HG03571 (cell line): ENCODE results near the gene PARP11.

Source experiments
- ATAC-seq: cut with Tn5 transposase; IDR thresholded peaks from one replicate; pipeline ENCODE4 v1.9.1; 2021; ENCODE audit not compliant: unreplicated experiment

Gene PARP11

DNA sequence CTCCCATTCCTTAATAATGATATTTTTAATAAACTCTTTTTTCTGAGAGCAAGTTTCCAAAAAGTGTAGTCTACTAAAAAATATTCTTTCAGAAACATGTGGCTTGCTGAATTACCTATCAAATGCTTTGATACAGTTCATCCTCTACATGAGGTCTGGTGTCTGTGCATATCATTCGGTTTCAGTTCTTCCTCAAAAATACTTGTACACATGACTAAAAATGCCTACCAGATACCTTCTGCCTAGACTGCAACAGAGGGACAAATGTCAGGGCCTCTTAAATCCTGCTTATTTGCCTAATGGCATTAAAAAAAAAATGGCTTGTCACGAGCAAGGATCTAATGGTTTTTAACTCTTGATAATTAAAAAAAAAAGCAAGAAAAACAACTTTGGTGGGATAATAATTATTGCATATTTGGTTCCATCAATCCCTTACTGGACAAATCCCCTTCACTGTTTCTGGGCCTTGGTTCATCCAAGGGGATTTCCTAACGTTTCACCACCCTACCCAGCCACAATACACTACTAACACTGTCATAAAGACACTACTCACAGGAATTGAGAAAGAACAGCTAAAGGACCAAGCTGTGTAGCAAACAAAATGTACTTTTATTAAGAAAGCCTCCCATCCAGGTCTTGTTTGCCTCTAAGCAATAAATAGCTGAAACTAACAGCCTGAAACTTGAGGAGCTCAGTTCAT, 45.7 kb downstream of the PARP11 start:
- ATAC-seq = no peak

DNA sequence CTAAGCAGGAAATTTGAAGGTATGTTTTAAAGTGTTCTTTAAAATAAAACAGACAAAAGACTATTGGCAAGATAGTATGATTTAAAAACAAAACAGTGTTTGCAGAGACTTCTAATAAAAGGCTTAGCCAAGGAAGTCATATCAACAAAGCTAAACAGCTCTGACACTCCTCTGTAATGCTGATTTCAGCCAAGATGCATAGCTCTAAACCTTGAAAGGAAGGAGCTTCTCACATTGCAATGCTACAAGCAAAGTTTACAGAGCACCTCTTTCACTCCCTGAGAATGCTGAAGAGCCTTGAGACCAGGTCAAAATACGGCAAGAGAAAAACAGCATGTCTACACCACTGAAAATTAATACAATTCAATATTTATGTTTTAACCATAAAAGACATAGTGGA, 51.8 kb downstream of the PARP11 start:
- no peak for ATAC-seq

DNA sequence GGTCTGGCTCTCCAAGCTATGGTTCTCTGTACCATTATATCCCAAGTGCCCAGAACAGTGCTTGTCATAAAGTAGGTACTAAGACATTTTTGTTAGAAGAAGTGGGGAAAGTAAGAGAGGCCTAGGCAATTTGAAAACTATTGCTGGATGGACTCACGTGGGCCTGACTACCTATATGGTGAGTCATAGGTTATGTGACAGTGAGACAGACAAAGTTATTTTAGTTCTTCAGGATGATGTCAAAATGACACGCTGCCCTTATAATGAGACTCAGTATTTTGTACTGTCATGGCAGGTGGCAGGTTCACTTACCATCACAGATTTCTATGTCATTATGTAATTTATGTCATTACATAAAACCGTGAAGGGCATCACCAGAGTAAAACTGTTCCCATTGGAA, 53.1 kb downstream of the PARP11 start:
- ATAC-seq = no peak

DNA sequence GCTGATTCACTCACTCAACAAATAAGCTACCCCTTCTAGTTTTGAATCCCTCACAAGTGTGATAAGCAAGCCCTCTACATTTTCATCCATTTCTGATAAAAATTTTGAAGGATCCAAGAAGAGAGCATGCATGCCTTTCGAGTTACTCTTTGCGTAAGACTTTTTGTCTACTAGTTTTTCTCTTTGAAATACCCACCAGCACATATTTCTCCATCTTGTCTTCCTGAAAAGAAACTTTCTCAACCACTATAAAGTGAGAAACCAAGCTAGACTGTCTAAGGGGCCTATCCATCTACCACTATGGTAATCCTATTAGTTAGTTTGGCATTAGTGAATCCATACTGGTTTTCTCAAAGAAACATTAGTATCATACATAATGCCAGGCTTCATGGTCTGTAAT, 56.9 kb downstream of the PARP11 start:
- no peak for ATAC-seq

DNA sequence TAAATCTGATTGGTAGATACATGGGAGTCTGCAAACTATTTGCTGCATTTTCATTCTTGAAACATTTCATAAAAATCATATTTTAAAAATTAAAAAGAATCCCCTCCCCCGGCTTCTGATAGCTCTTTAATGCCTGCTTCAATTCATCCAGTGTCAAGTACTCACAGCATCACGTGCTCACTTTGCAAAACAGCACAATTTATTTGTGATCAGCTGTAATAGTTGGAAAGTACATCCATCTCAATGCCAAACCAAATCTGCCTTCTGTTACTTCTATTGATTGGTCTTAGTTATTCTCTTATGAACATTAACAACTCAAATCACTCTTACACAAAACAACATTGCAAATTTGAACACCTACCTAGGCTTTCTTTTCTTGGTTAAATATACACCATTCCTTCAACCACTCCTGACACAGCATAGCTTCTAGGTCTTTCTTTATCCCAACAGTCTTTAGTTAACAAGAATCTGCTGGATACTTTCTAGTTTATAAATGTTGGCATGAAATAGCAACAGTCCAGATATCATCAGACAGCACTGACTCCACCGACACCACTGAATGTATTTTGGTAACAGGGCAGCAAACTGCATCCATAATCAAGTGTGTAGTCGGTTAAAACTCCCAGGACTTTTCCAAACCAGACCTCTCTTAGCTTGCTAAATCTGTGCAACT, 58.0 kb downstream of the PARP11 start:
- no peak for ATAC-seq

DNA sequence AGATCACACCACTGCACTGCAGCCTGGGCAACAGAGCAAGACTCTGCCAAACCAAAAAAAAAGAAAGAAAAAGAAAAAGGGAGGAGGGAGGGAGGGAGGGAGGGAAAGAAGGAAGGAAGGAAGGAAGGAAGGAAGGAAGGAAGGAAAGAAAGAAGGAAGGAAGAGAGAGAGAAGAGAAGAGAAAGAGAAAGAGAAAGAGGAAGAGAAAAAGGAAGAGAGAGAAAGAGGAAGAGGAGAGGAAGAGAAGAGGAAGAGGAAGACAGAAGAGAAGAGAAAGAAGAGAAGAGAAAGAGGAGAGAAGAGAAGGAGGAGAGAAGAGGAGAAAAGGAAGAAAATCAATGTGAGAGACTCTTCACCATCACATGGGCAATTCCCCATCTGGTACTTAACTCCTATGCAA, 62.7 kb downstream of the PARP11 start:
- ATAC-seq = no peak

DNA sequence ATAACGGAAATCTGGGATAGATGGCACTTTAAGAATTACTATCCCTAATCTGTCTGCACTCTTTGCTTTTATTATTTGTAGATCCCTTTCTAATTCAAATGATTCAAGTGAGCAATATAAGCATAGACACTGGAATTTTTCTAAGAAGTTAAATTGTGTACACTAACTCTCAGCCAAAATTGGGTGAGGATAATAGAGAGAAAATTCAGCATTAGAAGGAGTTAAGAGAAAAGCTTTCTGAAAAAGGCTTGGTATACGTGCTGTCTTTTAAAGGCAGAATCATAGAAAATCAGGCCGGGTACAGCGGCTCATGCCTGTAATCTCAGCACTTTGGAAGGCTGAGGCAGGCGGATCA, 63.2 kb downstream of the PARP11 start:
- ATAC-seq = no peak

DNA sequence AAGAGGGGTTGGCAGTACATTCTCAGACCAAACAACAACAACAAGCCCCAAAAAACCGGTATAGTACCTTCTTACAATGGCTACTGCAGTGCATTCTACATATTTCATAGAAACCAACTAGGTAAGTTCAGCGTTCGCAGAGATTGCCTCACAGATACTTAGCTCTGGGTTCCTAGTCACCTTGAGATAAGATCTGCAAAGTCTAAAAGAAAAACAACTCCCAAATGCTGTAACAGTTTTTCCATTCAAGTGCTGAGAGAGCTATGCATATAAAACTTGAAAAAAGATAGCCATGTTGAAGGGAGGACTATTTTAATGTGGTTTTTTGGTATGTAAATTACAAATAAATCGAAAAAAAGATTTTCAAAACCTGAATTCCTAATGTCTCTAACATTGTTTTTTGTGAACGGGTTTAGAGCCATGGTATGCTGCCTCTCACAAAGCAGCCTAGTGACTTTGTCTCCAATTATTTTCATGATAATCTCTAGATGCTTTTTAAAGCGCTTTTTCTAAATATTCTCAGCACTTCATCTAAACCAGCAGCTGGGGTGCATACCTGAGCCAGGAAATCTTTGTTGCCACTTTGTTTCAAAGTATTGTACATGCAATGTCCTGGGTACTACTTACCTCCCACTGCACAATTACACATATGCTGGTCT, 63.7 kb downstream of the PARP11 start:
- ATAC-seq = no peak

DNA sequence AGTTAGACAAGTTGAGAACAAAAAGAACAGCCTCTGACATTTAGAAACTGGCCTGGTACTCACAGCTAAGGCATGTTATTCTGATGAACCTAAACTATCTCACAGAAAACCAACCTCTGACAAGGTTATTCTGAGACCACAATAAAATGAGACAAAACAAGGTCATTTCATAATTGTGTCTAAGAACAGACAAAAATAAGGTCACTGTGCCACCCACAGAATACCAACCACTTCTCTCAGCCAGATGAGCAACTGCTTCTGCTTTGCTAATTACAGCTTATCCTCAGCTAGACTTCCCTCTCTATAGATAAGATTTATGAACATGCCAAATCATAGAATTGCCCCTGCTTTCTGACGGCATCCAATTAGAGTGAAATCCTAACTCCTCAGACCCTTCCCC, 68.1 kb downstream of the PARP11 start:
- no peak for ATAC-seq

DNA sequence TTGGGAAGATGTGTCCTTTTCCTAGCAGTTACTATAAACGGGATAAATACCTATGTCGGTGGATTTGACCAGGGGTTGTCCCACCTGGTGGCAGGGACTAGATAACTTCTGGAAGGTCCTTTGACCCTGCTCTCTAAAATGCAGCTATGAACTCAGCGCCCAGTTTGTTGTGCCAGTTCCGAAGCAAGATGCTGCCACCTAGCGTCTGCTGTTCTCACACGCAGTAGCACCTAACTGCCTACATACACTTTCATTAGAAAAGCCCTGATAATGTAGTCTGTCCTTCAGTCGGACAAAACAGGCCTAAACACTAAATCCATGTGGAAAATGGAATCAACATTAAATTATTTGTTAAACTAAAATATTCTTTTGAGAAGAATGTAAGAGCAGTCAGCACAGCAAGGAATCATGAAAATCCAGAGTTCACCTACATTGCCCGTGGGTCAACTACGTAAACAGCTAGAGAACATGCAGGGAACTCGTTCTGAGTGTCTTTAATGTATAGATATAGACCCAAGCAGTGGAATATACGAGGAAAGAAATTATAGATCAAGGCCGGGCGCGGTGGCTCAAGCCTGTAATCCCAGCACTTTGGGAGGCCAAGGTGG, 69.2 kb downstream of the PARP11 start:
- ATAC-seq = no peak

DNA sequence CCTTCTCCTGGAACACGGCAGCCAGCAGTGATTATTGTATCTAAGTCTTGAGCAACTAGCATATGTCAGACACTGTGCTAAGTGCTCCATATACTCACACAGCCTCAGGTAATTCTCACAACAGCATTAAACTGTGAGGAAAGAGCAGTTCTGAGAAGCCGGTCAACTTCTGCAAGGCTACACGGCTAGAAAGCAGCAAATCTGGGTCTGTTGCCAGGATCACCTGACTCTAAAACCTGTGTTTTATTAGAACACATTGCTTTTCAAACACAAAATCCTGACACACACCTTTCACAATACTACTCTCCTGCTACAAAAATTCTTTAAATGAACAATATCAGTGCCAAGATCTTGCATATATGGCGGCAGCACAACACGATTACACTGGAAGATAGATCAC, 70.5 kb downstream of the PARP11 start:
- no peak for ATAC-seq

DNA sequence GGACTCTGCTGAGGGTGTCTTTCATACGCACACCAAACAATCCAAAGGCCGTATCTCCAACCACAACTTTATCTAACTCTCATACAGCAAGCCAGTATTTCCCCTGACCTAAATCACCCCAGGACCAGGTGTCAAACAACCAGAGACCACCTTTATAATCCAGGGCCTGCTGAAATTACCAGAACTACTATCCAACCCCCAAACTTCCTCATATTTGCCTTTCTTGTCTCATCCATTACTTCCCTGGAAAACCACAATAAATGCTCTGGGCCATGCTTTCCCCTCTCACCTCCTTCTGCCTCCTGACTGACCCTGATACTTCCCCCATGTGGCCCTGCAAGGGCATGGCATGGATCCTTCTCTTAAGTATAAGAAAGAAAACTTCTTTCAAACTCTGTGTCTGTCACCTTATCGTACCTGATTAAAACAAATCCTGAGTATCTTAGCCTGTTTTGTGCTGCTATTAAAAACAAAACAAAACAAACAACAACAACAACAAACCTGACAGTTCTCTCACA, 75.6 kb downstream of the PARP11 start:
- ATAC-seq = no peak

DNA sequence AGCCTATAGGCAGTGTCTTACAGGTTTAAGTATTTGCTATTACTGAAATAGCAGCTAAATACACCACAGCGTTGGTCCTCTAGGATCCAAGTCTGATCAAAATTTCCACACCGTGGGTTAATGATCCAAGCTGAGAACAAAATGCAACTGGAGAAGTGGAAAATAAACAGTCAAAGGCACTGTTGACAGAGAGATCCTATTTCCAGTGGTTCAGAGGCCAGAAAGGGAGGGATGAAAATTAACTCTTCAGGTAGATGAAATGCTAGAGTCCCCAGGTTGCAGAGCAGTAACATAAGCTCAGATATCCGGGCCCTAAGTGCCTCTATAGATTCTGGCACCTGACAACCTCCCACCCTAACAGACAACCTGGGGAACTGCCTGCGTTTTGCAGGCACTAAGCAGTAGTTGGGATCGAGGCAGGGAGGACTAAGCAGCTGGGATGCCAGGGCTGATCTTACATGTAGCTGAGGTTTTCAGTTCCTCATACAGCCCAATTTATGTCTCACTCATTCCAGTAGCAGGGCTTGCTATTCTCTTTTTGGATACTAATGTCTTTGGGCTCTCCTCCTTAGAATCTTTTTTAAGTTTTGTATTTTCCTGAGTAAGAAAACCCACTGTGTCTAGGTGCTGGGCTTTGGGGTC, 77.6 kb downstream of the PARP11 start:
- no peak for ATAC-seq

DNA sequence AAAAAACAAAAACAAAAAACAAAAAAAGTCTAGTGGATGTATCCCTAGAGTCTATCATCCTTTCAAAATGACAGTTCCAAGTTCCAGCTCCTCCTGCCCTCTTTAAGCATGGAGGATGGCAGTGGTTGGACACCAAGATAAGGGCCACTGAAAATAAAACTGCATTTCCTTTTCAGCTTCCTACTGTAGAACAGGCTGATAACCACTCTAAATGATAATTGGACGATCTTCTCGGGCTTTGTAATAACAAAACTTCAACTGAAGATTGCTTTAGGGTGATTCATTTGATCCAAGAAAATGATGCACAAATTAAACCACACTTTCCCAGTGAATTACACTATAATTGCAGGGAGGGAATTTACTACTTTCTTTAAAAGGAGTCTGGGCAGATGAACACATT, 78.1 kb downstream of the PARP11 start:
- ATAC-seq = no peak

DNA sequence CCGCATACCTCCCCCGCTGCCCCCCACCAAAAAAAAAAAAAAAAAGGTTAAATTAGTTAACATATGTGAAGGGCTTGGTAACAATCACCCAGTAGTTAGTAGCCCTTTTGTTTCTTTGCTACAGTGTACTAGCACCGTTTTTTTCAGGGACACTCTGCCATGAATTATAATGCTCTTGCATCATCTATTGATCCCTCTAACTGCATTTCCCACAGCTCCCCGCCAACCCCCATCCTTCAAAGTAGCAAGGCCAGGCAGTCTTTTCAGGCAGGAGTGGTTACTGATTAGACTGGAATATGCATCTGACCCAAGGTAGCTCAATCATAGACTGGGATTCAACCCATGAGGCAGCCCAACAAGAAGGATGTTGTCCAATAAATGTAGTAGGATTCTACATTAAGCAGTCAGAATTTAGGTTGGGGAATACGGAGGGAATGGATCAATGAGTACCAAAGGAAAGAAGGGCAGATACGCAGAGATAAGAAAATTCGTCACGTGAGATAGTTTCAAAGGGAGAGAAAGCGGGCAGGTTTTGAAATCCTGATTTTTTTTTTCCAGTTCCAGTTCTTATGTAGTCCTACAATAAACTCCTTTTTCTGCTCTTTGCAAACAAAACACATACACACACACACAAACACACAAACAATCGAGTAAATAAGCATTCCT, 80.4 kb downstream of the PARP11 start:
- no peak for ATAC-seq

DNA sequence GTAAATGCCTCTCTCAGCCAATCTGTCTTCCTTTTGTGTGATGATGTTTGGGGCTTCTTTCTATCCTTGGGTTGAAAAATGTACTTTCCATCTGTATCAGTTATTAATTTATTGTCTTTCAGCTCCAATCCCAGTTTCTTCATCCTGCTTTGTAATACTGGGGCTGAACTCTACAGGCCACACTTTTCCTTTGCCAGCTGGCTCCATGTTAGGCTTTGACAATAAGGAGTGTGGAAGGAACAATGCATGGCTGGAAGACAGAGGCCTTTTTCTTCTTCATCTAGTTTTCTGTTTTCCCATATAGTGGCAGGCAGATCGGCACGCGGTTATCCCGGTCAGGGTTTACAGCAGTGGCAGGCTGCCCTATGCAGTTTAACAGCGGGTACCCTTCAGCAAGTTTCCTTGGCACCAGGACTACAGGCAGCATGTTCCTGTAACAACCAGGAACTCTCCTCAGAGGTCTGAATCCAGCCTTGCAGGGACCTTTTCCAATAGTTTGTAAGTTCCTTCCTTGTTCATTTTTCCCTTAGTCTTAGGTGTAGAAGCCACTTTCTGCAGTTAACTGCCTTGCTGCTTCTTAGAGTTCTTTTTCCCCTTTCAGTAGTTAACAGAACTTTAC, 81.8 kb downstream of the PARP11 start:
- ATAC-seq = no peak

DNA sequence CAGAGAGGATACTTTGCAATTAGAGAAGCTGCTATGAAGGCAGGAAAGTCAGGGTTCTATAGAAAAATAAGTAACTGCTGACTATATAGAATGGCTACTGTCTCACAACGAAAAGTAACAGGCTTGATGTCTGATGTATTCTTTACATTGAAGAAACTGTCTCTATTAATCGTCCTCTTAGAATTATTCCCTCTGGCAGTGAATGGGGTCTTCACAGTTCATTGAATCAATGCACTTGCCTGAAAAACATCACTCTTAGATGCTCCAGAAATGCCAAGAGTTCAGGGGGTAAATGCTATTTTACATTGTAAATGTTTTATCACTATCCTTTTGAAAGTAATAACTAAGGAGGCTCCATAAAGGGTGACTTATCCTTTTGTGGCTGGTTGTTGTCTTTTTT, 82.6 kb downstream of the PARP11 start:
- no peak for ATAC-seq

DNA sequence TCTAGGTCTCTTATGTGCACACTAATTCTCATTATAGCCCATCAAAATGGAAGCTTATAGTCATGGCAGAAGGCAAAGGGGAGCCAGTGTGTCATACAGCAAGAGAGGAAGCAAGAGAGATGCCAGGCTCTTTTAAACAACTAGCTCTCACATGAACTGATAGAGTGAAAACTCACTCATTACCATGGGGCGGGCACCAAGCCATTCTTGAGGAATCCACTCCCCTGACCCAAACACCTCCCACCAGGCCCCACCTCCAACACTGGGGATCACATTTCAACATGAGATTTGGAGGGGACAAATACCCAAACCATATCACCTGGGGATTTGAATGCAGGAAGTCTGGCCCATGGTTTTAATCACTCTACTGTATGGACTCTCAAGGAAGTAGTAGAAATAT, 83.4 kb downstream of the PARP11 start:
- no peak for ATAC-seq

DNA sequence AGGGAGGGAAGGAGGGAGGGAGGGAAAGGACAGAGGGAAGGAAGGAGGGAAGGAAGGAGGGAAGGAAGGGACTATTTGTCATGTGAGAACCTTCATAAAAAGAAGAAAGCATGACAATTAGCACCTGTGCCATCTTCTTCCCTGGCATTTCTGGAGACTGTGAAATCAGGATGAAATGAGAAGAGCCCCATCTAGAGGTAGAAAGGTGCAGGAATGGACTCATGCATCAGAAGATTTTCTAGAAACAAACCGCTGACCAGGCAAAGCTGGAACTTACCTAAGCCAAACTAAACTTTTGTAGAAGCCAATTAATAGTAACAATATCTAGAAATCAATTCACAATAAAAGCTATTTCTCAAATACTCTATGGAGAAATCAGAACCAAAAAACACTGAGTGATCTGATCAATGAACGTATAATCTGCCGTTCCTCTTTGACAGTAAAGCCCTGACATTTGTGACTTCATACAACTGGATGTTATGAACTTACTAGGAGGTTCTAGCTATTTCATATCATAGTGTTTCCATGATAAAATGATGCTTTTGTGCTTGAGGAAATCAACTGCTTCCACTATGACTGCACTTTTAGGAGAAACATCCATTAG, 95.9 kb downstream of the PARP11 start:
- ATAC-seq = no peak
